Sigmoid colon (tissue), 7 donors: ENCODE measurements around the gene SMYD3. TPM values are rescaled to one million over a fixed set of nuclear protein-coding genes. Genes with fewer than 3 reads are reported as not detected.

ENCODE experiments used
- DNase-seq: peaks from one replicate; pipeline ENCODE4 v3.0.0-alpha.2; 2019
- H3K27ac ChIP-seq, 4 donors: fragments of 200-600 bp; sonication (generic); one replicate each; pipeline ENCODE4 v1.5.1; 2016 to 2019; ENCODE audit warnings: mild to moderate bottlenecking in 1 of 4
- H3K27me3 ChIP-seq, 3 donors: fragments of 200-600 bp; sonication (generic); one replicate each; pipeline ENCODE4 v1.5.1; 2019; ENCODE audit warnings: mild to moderate bottlenecking in 1 of 3
- H3K36me3 ChIP-seq, 4 donors: fragments of 200-600 bp; sonication (generic); one replicate each; pipeline ENCODE4 v1.5.1; 2016 to 2019
- H3K4me1 ChIP-seq, 4 donors: fragments of 200-600 bp; sonication (generic); one replicate each; pipeline ENCODE4 v1.5.1; 2017 to 2019
- H3K4me3 ChIP-seq, 4 donors: fragments of 200-600 bp; sonication (generic); one replicate each; pipeline ENCODE4 v1.5.1; 2017 to 2019; ENCODE audit warnings: mild to moderate bottlenecking in 2 of 4, moderate library complexity in 1 of 4
- H3K9me3 ChIP-seq, 4 donors: fragments of 200-600 bp in 3 of 4; sonication (generic) in 3 of 4; one replicate each; pipeline versions ENCODE4 v1.5.1 to v1.6.1; 2013 to 2019
- CTCF ChIP-seq, 4 experiments: fragments of 450-650 bp in 3 of 4; fragments of 200-600 bp in 1 of 4; IDR thresholded peaks; one replicate each; pipeline ENCODE4 v1.5.1; 2016 to 2019; ENCODE audit warnings: antibody characterized with exemption in 4 of 4, mild to moderate bottlenecking in 3 of 4, moderate library complexity in 2 of 4
- EP300 ChIP-seq, 4 donors: sonication (generic); formaldehyde crosslinking; IDR thresholded peaks; one replicate each; pipeline ENCODE4 v1.6.1; 2017; ENCODE audit warnings: antibody characterized with exemption in 4 of 4
- POLR2A ChIP-seq, 2 donors: fragments of 450-650 bp; IDR thresholded peaks; one replicate each; pipeline ENCODE4 v1.6.1; 2016; ENCODE audit warnings: antibody characterized with exemption in 2 of 2, mild to moderate bottlenecking in 2 of 2, moderate library complexity in 2 of 2
- POLR2AphosphoS5 ChIP-seq, 4 donors: sonication (generic); formaldehyde crosslinking; IDR thresholded peaks; one replicate each; pipeline ENCODE4 v1.6.1; 2017; ENCODE audit warnings: antibody characterized with exemption in 4 of 4
- WGBS, 2 donors: extraction: QIAGEN DNeasy Blood & Tissue Kit; methylation state at CpG; one replicate each; pipeline ENCODE4 v1.1.7; 2013; 5-methylcytosine and 5-hydroxymethylcytosine counted together
- intact Hi-C: fragments of 100-400 bp; cut with DNase I; formaldehyde crosslinking; loops from one replicate; pipeline ENCODE4 v1.15.1; 2023
- polyA plus RNA-seq, 3 donors: library from polyadenylated mRNA; stranded (reverse); fragments of 200-250 nt; gene quantifications; one replicate each; pipeline ENCODE4 v1.2.3, GENCODE V29; 2013
- total RNA-seq, 4 donors: library from RNA; depleted of rRNA; stranded (reverse); fragments of >200 nt; gene quantifications; one replicate each; pipeline ENCODE4 v1.1.0, GENCODE V29; 2016
- donor health status: healthy with polysubstance abuse.
- donor health status: Bipolar disorder and iron deficiency.
- donor health status: healthy.

The SMYD3 gene
- total and polyA plus RNA-seq, 7 donors, result 8.7 to 23.8 (median 17.1) TPM

DNA sequence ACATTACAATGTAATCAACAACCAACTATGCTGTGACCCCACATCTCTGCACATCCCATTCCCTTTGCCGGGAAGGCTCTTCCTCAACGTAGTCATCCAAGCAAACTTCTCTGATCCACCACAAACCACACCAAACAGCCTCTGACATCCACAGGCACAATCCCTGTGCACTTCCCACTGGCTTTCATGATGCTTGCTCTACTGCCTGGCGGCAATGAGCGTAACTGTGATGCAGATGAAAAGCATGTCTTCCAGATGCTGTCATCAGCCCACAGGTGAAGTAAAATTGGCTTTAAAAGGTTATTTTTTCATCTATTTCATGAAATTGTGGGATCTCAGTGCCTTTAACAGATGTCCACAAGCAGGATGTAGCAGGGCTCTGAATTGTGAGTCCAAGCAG, 635.2 kb downstream of the SMYD3 start:
- Histone ChIP-seq H3K27me3 (no peaks in the 10 kb centered on the region), H3K27ac (no peak overlapping the region), H3K36me3 (no peaks in the 10 kb centered on the region), H3K4me1 (peaks cover 0 to 38% (median 29%) of the 10 kb centered on the region in 4 donors), H3K9me3 (no peaks in the 10 kb centered on the region), H3K4me3 (no peak overlapping the region)
- intact Hi-C loops, result no loop called here
- WGBS, 2 donors, result 96% methylated on average over 4 of the region's 4 CpGs
- TF ChIP-seq EP300 (IDR thresholded peaks at IDR 0.05) (no peak), POLR2A (IDR thresholded peaks at IDR 0.05) (no peak), CTCF (IDR thresholded peaks at IDR 0.05) (no peak), POLR2AphosphoS5 (IDR thresholded peaks at IDR 0.05) (no peak)
- DNase-seq, result no peak

DNA sequence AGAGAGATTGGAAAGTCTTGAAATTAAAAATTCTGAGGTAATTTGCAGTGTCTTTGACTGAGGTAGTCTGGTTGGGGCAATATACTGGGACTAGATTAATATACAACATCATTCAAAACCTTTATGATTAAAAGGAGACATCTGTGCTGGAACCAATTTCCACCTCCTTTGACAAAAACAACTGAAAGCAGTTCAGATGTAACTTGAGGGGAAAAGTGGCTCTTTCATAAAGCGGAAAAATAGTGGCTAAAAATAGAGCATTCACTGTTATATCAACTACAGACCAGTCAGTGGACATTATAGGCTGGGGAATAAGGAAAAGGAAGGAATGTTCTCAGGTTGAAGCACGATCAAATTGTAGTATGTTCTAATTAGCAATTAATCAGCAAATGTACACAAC, 635.9 kb downstream of the SMYD3 start:
- H3K27me3 ChIP-seq, result no peaks in the 10 kb centered on the region
- peaks cover 0 to 38% (median 28%) of the 10 kb centered on the region in 4 donors for H3K4me1 ChIP-seq
- H3K27ac ChIP-seq, result no peak overlapping the region
- no peaks in the 10 kb centered on the region for H3K9me3 ChIP-seq
- H3K36me3 ChIP-seq, result no peaks in the 10 kb centered on the region
- no peak for TF ChIP-seq POLR2AphosphoS5 (IDR thresholded peaks at IDR 0.05)
- TF ChIP-seq CTCF (IDR thresholded peaks at IDR 0.05), result no peak
- no peak for TF ChIP-seq EP300 (IDR thresholded peaks at IDR 0.05)
- TF ChIP-seq POLR2A (IDR thresholded peaks at IDR 0.05), result no peak
- intact Hi-C loops, result no loop called here
- WGBS, 2 donors, result 92 to 98% methylated on average over 2 of the region's 2 CpGs
- no peak for DNase-seq
- H3K4me3 ChIP-seq, result no peak overlapping the region

GRCh38 chr1:245870698-245871097, 636.4 kb downstream of the SMYD3 start:
- 93% methylated on average over 6 of the region's 6 CpGs for WGBS, 2 donors
- TF ChIP-seq EP300 (IDR thresholded peaks at IDR 0.05) (no peak), POLR2A (IDR thresholded peaks at IDR 0.05) (no peak), CTCF (IDR thresholded peaks at IDR 0.05) (no peak), POLR2AphosphoS5 (IDR thresholded peaks at IDR 0.05) (no peak)
- Histone ChIP-seq H3K4me3 (no peak overlapping the region), H3K27ac (no peak overlapping the region), H3K9me3 (no peaks in the 10 kb centered on the region), H3K4me1 (peaks cover 0 to 34% (median 24%) of the 10 kb centered on the region in 4 donors), H3K36me3 (no peaks in the 10 kb centered on the region), H3K27me3 (no peaks in the 10 kb centered on the region)
- no peak for DNase-seq
- intact Hi-C loops, result no loop called here

DNA sequence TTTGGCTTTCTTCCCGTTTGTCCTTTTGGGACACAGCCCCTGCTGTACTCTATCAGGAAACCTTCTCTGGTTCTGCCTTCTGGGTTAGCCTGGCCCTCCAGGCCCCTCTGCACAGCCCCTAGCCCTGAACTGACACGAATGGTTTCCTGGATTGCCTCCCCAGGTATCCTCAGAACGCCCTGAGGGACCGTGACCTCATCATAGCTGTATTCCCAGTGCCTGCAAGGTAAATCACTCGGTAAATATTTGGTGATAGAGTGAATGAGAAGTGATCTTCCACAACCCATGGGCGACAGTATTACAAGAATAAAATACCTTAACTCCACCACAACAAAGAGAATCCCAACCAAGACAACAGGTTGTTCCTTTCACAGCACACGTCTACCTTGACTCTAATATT, 637.2 kb downstream of the SMYD3 start:
- Histone ChIP-seq H3K4me1 (peaks cover 0 to 25% (median 16%) of the 10 kb centered on the region in 4 donors), H3K4me3 (no peak overlapping the region), H3K27me3 (no peaks in the 10 kb centered on the region), H3K27ac (no peak overlapping the region), H3K36me3 (no peaks in the 10 kb centered on the region), H3K9me3 (no peaks in the 10 kb centered on the region)
- TF ChIP-seq POLR2AphosphoS5 (IDR thresholded peaks at IDR 0.05) (no peak), CTCF (IDR thresholded peaks at IDR 0.05) (no peak), POLR2A (IDR thresholded peaks at IDR 0.05) (no peak), EP300 (IDR thresholded peaks at IDR 0.05) (no peak)
- intact Hi-C loops, result no loop called here
- no peak for DNase-seq
- WGBS, 2 donors, result 93 to 94% methylated on average over 7 of the region's 7 CpGs

- H3K9me3 ChIP-seq, result no peaks in the 10 kb centered on the region
- no peak overlapping the region for H3K4me3 ChIP-seq
- no peaks in the 10 kb centered on the region for H3K36me3 ChIP-seq
- DNase-seq, result no peak
- H3K4me1 ChIP-seq, result peaks cover 0 to 6% (median 0%) of the 10 kb centered on the region in 4 donors
- WGBS, 2 donors, result 58 to 71% methylated on average over 5 of the region's 5 CpGs
- H3K27me3 ChIP-seq, result no peaks in the 10 kb centered on the region
- TF ChIP-seq POLR2A (IDR thresholded peaks at IDR 0.05), result no peak
- TF ChIP-seq POLR2AphosphoS5 (IDR thresholded peaks at IDR 0.05), result no peak
- TF ChIP-seq EP300 (IDR thresholded peaks at IDR 0.05), result no peak
- no peak for TF ChIP-seq CTCF (IDR thresholded peaks at IDR 0.05)
- intact Hi-C loops, result no loop called here
- H3K27ac ChIP-seq, result no peak overlapping the region
Observed at GRCh38 chr1:245867738-245868137, 639.3 kb downstream of the SMYD3 start.
